ENCODE results near the gene ZNF708.
A peak's percentile ranks its signal among the peaks of the same experiment; 100 is the strongest.
"Not testable (repeated sequence)": the region's sequence is repeated elsewhere in the genome, so short reads cannot be mapped to it uniquely, and the experiment has no call there.

The ZNF708 gene

GRCh38 chr19:21328885-21329605 lies at the start of gene ZNF708:
Gene ZNF708 (minus strand): TSS chr19:21329410. CDS start chr19:21329212, 198 bp downstream.
- DNase-seq (ENCODE audit: low read depth): peak; percentile 76

- no peak for DNase-seq (ENCODE audit: low read depth)
These were observed 33.1 kb upstream of the ZNF708 start for GRCh38 chr19:21362291-21362690.

- peak; percentile 80 for DNase-seq (ENCODE audit: low read depth)
These were observed 29.7 kb upstream of the ZNF708 start, which contains the start of gene ZNF738 for GRCh38 chr19:21358768-21359451. Gene ZNF738 (plus strand): TSS chr19:21359000. CDS start chr19:21359141, 141 bp downstream.

GRCh38 chr19:21352830-21353229 lies 23.6 kb upstream of the ZNF708 start:
- no peak for DNase-seq (ENCODE audit: low read depth)

GRCh38 chr19:21344841-21345240 lies 15.6 kb upstream of the ZNF708 start:
- DNase-seq (ENCODE audit: low read depth): not testable (repeated sequence)

- DNase-seq (ENCODE audit: low read depth): no peak
These were observed 6.5 kb upstream of the ZNF708 start for GRCh38 chr19:21335721-21336120.

- no peak for DNase-seq (ENCODE audit: low read depth)
These were observed 804 bp downstream of the ZNF708 start for GRCh38 chr19:21328406-21328805.

- DNase-seq (ENCODE audit: low read depth): no peak
These were observed 3.0 kb downstream of the ZNF708 start for GRCh38 chr19:21326169-21326568.

GRCh38 chr19:21323000-21323399 lies 6.2 kb downstream of the ZNF708 start:
- DNase-seq (ENCODE audit: low read depth): no peak

GRCh38 chr19:21322528-21322927 lies 6.7 kb downstream of the ZNF708 start:
- DNase-seq (ENCODE audit: low read depth): no peak

GRCh38 chr19:21321996-21322395 lies 7.2 kb downstream of the ZNF708 start:
- DNase-seq (ENCODE audit: low read depth): no peak

GRCh38 chr19:21321134-21321533 lies 8.1 kb downstream of the ZNF708 start:
- DNase-seq (ENCODE audit: low read depth): no peak

- DNase-seq (ENCODE audit: low read depth): no peak
These were observed 11.4 kb downstream of the ZNF708 start for GRCh38 chr19:21317821-21318220.

GRCh38 chr19:21314676-21315075 lies 14.5 kb downstream of the ZNF708 start:
- no peak for DNase-seq (ENCODE audit: low read depth)

- DNase-seq (ENCODE audit: low read depth): not testable (repeated sequence)
These were observed 16.4 kb downstream of the ZNF708 start for GRCh38 chr19:21312807-21313206.

GRCh38 chr19:21308773-21309172 lies 20.4 kb downstream of the ZNF708 start:
- DNase-seq (ENCODE audit: low read depth): no peak

- DNase-seq (ENCODE audit: low read depth): not testable (repeated sequence)
These were observed 22.2 kb downstream of the ZNF708 start for GRCh38 chr19:21306881-21307479.

GRCh38 chr19:21293768-21294167 lies 35.4 kb downstream of the ZNF708 start:
- not testable (repeated sequence) for DNase-seq (ENCODE audit: low read depth)

- no peak for DNase-seq (ENCODE audit: low read depth)
These were observed 59.4 kb downstream of the ZNF708 start for GRCh38 chr19:21269813-21270212.

- DNase-seq (ENCODE audit: low read depth): no peak
These were observed 64.3 kb downstream of the ZNF708 start for GRCh38 chr19:21264891-21265290.

GRCh38 chr19:21264416-21264815 lies 64.8 kb downstream of the ZNF708 start:
- no peak for DNase-seq (ENCODE audit: low read depth)

- not testable (repeated sequence) for DNase-seq (ENCODE audit: low read depth)
These were observed 68.3 kb downstream of the ZNF708 start for GRCh38 chr19:21260848-21261381.

All from GM04503 (cell line).